Cardiac septum (tissue), 1 donor: Measurements from ENCODE around the gene CELSR1. TPM values are rescaled to one million over a fixed set of nuclear protein-coding genes. Genes with fewer than 3 reads are reported as not detected.
"Not testable (repeated sequence)": the region's sequence is repeated elsewhere in the genome, so short reads cannot be mapped to it uniquely, and the experiment has no call there.

Source experiments
- DNase-seq: peaks from one replicate; pipeline ENCODE4 v3.0.0-alpha.2; 2020; ENCODE audit warnings: low spot score
- intact Hi-C: fragments of 100-400 bp; cut with DNase I; formaldehyde crosslinking; loops from one replicate; pipeline ENCODE4 v1.14.0; 2022
- total RNA-seq: library from RNA; stranded (reverse); fragmentation: NEBNext Ultra II Directional; extraction: Animal tissue kit (Norgen Biotek cat#: 25700); gene quantifications from one replicate; pipeline ENCODE4 v1.2.1, GENCODE V29; 2021
- donor health status: DM: no; HTN: no; CAD: no.

Gene CELSR1
- total RNA-seq, 1 donor from 2014 or later, result 13.3 TPM

DNA sequence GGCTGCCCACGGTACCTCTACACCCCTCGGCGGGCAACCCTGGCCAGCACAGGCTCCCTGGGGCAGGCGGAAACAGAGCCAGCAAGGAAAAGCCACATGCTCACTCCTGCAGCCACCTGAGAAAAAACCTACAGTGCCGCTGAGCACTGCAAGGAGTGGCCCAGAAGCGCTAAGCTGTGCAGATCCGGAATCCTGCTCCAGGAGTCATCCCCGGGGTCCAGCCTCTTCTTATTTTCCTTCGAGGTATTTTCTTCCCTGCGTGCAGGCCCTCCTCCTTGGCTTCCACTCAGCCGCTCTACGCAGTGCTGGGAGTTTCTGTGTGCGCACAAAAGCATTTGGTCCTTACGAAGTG, 120.9 kb downstream of the CELSR1 start:
- intact Hi-C loops, result no loop called here
- DNase-seq, result no peak

DNA sequence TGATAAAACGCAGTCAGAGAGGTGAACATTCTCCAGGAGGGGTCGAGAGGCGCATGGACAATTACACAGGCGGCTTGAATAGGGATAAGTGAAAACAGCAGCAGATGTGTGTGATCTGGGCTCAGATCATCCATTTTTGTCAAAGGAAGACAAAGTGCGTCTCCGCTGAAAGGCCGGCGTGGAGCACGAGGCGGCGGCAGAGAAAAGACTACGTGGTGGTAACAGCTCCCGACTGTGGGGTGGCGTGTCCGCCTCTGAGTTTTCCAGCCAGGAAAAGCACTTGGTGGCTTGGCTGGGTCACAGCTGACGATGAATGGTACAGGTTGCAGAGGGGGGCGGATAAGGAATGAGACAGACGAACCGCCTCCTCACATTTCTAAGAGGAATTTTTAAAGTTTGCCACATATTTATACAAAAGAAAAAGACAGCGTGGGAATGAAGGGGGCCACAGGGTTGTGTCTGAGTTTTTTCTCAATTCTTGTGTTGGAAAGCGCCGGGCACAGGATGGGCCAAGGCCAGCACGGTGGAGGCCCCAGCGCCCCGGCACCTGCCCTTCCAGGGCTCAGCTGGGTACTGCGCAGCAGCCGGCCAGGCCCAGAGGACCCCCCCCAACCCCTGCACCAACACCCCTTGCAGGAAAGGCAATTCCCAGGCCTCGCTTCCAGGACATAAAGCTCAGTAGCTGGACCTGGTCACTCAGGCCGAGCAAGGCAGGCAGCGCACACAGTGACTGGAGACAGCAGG, 121.5 kb downstream of the CELSR1 start:
- intact Hi-C loops, result no loop called here
- no peak for DNase-seq

- DNase-seq, result no peak
- intact Hi-C loops, result no loop called here
Measured at GRCh38 chr22:46414704-46415103, 122.7 kb downstream of the CELSR1 start.

DNA sequence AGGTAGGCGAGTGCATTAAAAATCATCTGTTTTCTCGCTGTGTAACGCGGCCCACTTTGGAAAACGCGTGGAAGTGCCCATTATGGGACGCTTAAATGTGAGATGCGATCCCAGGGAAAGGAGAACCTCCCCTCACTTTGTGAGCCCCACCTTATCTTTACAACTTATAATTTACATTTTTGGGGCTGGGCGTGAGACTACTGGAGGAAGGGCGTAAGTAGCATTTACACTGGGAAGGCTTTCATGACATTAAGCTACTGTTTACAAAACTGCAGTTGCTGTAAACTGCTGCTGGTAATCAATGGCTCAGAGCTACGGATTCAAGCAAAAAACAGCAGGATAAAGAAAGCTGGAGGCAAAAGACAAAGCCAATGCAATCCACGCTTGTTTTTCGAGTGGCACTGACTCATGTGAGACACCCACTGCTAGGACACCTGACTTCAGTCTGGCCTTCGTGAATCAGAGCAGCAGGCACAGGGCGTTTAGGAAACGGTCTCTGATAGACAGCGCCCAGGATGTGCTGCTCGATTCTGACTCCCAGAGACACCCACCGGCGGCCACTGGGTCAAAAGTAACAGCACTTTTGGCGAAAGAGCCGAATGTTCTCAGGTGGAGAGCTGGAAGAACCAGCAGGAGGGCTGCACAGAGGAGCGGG, 123.6 kb downstream of the CELSR1 start:
- DNase-seq, result no peak
- intact Hi-C loops, result no loop called here

GRCh38 chr22:46411347-46411746, 126.1 kb downstream of the CELSR1 start:
- DNase-seq, result no peak
- intact Hi-C loops, result no loop called here

DNA sequence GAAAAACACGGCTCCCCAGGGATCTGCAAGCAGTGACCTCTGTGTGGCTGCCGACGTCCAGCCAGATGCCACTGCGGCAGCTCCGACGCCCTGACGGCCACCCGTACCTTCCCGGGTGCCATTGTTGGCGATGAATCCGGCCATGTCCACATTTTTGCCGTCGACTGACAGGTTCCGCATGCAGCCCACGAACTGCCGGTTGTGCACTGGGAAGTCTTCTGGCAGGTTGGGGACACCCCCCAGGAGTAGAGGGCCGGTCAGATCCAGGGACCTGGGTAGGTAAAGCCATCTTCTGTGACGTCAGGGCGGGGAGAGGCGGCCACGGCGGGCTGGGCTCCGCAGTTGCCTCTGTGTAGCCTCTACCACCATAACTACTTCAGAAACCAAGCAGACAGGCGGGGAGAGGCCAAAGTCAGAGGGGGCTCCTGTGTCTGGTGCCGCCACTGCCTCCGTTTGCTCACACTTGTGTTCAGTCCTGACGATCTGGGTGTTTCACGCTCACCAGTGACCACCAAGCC, 127.1 kb downstream of the CELSR1 start:
- no peak for DNase-seq
- intact Hi-C loops, result no loop called here

- intact Hi-C loops, result loop anchor here (5.0 kb wide), 1 partner anchor 128 kb away; the partner anchor contains the start of gene CELSR1
Measured at GRCh38 chr22:46409631-46410210, 127.7 kb downstream of the CELSR1 start.

GRCh38 chr22:46408568-46409506, 128.6 kb downstream of the CELSR1 start:
- DNase-seq, result no peak

More at GRCh38 chr22:46409631-46410210, 127.7 kb downstream of the CELSR1 start:
- DNase-seq, result no peak

GRCh38 chr22:46407748-46408147, 129.7 kb downstream of the CELSR1 start:
- no peak for DNase-seq
- intact Hi-C loops, result loop anchor here (5.0 kb wide), 1 partner anchor 130 kb away; the partner anchor contains the start of gene CELSR1

More at GRCh38 chr22:46408568-46409506, 128.6 kb downstream of the CELSR1 start:
- intact Hi-C loops, result loop anchor here (5.0 kb wide), 1 partner anchor 128 kb away; the partner anchor contains the start of gene CELSR1

DNA sequence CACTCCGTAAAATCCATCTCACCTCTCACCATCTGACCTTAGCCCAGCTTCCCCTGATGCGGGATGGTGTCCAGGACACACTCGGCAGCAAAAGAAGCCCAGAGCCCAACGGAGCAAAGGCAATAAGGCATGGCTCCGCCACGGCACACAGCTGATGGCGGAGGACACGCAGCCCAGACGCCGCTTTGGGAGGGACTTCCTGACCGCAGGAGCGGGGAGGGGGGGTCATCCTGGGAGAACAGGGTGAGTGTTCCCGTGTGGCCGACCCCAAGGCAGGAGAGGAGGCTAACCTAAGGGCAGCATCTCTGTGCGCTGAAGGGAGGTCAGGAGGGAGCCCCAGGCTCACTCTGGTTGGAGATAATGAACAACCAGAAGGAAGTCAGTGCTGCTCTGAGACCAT, 130.6 kb downstream of the CELSR1 start:
- DNase-seq, result no peak
- intact Hi-C loops, result loop anchor here (5.0 kb wide), 1 partner anchor 131 kb away; the partner anchor contains the start of gene CELSR1

DNA sequence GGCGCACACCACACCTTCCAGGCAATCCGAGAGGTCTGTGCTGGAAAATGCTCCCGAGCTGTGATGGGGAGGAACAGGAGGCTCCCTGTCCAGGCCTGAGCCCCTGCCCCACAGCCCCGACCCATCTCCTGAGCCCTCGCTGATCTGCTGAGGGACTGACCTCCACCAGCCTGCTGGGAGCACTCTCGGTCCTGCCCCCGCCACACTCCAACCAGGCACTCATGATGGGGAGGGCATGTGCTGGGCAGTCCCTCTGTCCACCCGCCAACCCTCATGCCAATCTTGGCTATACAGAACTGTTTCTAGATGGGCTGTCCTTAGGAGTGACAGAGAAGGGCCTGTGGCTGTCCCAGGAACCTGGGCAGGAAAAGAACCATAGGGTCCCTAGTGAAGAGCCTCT, 131.1 kb downstream of the CELSR1 start:
- no peak for DNase-seq

GRCh38 chr22:46405901-46406300, 131.5 kb downstream of the CELSR1 start:
- intact Hi-C loops, result loop anchor here (5.0 kb wide), 1 partner anchor 131 kb away; the partner anchor contains the start of gene CELSR1
- DNase-seq, result no peak

More for the DNA sequence above, 131.1 kb downstream of the CELSR1 start:
- intact Hi-C loops, result loop anchor here (5.0 kb wide), 1 partner anchor 131 kb away; the partner anchor contains the start of gene CELSR1

GRCh38 chr22:46403880-46404279, 133.5 kb downstream of the CELSR1 start:
- DNase-seq, intact Hi-C loops: not testable (repeated sequence)

- no peak for DNase-seq
- intact Hi-C loops, result no loop called here
Measured at GRCh38 chr22:46402505-46402904, 134.9 kb downstream of the CELSR1 start.

DNA sequence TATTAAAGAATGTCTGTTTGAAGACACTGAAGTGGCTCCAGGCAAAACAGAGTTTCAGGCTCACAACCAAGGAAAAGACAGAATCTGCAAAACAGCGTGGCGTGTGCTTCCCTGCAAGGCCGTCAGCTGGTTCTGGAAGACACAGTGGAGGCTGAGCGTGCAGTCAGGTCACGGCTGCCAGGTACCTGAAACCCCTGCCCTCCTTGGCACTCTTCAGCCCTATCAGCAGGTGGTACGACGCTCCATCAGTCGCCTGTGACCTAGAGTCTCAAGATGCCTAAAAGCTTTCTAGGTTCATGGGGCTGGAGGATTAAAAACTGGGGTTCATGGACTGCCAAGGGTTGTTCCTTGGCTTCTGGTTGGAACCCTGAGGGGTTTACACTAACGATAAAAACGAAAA, 136.1 kb downstream of the CELSR1 start:
- intact Hi-C loops, result no loop called here

GRCh38 chr22:46399251-46400024, 138.0 kb downstream of the CELSR1 start:
- no peak for DNase-seq
- intact Hi-C loops, result no loop called here

More for the DNA sequence above, 136.1 kb downstream of the CELSR1 start:
- no peak for DNase-seq

GRCh38 chr22:46397951-46398350, 139.5 kb downstream of the CELSR1 start:
- DNase-seq, result no peak
- intact Hi-C loops, result no loop called here

- intact Hi-C loops, result no loop called here
- DNase-seq, result no peak
Measured at GRCh38 chr22:46397514-46397913, 139.9 kb downstream of the CELSR1 start.
